Bladder microvascular endothelial cell (primary cell): ENCODE results near the gene FMN2. TPM values are rescaled to one million over a fixed set of nuclear protein-coding genes. Genes with fewer than 3 reads are reported as not detected.

Experiments
- total RNA-seq: library from RNA; depleted of rRNA; stranded (reverse); fragments of >200 nt; gene quantifications from 2 replicates; pipeline ENCODE4 v1.2.3, GENCODE V29; 2014

FMN2 gene
- 0.49 TPM in 1 of 2 replicates, not detected in the other for total RNA-seq

DNA sequence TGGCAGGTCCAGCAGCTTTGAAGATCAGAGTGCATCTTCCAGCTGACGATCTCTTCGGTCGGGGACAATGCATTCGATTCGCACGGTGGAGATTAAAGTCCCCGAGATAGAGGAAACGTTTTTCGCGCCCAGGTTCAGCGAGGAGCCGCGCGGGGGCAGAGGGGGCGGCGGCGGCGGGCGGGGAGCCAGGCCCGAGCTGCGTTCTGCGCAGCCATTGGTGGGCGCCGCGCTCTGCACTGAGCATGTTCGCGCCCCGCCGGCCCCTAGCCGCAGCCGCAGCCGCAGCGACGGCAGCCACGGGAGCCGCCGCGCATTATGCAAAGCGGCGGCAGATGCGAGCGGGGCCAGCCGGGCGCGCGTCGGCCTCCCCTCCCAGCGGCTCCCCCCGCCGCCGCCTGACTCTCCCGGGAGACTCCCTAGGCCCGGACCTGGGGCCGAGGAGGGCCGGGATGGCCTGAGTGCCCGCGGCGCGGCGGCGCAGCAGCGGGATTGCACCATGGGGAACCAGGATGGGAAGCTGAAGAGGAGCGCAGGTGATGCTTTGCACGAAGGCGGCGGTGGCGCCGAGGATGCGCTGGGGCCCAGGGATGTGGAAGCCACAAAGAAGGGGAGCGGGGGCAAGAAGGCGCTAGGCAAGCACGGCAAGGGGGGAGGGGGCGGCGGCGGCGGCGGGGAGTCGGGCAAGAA, at the start of gene FMN2:
TSS of gene FMN2 (plus strand) at position 270 of the 687 bp plus-strand sequence. CDS start at position 497, 227 bp downstream.

